AG10803 (cell line): ENCODE results near the gene ITGA1.

Source experiments
- DNase-seq: peaks from one replicate; pipeline ENCODE4 v3.0.0; 2010; ENCODE audit warnings: low read depth
- H3K4me3 ChIP-seq: 2 replicates; pipeline ENCODE4 v1.5.1; 2011; ENCODE audit warnings: mild to moderate bottlenecking, low read length, control low read depth
- TF ChIP-seq, protein P1 (sequence below): conservative IDR thresholded peaks from 2 replicates; pipeline ENCODE4 v1.5.1; 2011; ENCODE audit warnings: mild to moderate bottlenecking, low read length, control low read depth, inconsistent platforms

The ITGA1 gene

DNA sequence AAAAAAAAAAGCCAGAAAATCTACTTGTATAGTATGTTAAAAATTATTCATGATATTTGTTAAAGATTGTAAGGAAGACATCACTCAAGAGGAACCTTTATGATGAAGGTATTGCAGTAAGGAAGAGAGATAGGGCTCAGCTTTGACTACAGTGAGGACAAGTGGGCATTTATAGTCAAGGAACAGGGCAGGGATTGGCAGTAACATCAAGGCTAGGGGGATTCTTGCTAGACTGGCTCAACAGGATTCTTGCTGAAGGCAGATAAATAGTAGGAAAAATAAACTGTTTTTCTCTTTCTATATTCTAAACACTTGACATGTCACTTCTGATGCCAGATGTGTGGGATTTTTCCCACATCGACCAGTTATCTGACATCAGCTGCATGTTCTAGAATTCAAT is 96.7 kb downstream of the ITGA1 start:
- TF ChIP-seq, protein P1, sequence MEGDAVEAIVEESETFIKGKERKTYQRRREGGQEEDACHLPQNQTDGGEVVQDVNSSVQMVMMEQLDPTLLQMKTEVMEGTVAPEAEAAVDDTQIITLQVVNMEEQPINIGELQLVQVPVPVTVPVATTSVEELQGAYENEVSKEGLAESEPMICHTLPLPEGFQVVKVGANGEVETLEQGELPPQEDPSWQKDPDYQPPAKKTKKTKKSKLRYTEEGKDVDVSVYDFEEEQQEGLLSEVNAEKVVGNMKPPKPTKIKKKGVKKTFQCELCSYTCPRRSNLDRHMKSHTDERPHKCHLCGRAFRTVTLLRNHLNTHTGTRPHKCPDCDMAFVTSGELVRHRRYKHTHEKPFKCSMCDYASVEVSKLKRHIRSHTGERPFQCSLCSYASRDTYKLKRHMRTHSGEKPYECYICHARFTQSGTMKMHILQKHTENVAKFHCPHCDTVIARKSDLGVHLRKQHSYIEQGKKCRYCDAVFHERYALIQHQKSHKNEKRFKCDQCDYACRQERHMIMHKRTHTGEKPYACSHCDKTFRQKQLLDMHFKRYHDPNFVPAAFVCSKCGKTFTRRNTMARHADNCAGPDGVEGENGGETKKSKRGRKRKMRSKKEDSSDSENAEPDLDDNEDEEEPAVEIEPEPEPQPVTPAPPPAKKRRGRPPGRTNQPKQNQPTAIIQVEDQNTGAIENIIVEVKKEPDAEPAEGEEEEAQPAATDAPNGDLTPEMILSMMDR, result no peak
- H3K4me3 ChIP-seq, result no peak overlapping the region
- no peak for DNase-seq

DNA sequence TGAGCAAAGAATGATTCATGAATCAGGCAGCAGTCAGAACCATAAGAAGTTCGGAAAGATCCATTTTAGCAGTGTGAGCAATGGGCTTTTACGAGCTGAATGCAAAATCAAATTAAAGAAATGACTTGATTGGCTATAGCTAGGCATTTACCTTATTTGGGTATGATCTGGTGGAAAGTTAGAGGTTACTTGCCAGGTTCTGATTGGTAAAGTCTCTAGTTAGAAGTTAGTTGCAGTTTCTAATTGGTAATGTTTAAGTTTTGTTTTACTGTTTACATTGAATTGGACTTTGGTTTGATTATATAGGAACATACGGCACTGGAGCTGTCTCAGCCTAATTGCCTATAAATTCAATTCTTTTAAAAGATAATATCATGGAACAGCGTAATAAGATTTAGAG is 97.9 kb downstream of the ITGA1 start:
- H3K4me3 ChIP-seq, result no peak overlapping the region
- DNase-seq, result no peak
- TF ChIP-seq, protein P1, result no peak

DNA sequence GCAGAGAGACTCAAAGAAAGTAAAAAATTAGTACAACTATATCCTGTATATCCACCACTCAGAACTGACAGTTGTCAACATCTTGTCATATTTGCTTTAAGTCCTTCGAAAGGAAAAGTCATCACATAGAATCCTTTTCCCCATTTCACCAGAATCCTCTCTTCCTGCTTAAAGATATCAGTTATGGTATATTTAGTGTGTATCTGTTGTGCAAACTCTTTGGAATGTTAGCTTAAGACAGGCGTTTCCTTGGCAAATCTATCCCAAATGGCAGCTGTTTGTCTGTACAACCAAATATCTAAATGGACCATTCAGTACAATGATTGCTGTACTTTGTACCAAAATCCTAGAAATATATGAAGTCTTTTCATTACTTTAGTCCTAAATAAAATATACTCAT is 98.5 kb downstream of the ITGA1 start:
- no peak overlapping the region for H3K4me3 ChIP-seq
- TF ChIP-seq, protein P1, result no peak
- no peak for DNase-seq

DNA sequence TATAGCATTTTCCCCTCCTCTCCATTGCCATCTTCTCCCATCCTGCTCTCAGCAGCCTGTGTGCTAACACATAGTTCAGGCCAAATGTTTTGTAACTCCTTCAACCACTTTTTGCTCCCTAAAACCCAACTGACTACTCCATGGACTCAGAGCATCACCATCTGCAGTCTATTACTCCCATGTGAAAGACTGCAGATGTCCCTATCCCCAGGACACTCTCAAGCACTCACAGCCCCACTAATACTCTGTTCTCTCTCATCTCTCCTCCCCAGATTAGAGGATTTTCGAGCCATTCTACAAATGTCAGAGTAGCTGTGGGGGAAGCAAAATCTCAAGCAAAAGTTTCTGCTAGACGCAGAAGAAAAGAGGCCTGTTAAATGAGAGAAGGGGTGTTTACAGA is 99.3 kb downstream of the ITGA1 start:
- TF ChIP-seq, protein P1, result no peak
- DNase-seq, result no peak

DNA sequence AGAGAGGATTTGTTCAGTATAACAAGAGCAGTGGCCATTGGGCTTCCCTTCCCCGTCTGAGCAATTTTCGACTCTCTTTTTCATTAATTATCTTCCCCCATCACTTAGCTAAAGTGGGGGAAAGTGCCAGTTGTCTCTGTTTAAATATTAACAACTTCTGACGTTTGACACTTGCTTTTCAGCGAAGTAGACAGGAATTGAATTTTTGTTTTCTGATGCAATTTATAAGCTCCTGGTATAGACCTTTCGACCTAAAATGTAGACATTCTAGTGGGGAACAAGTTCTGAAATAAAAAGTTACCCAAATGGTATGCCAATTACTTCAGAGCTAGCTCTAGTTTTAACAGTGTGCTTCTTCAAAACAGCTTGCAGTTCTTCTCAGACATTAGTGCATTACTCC is 100.6 kb downstream of the ITGA1 start:
- DNase-seq, result no peak
- TF ChIP-seq, protein P1, result no peak
- H3K4me3 ChIP-seq, result no peak overlapping the region

More for the DNA sequence above, 99.3 kb downstream of the ITGA1 start:
- H3K4me3 ChIP-seq, result no peak overlapping the region

DNA sequence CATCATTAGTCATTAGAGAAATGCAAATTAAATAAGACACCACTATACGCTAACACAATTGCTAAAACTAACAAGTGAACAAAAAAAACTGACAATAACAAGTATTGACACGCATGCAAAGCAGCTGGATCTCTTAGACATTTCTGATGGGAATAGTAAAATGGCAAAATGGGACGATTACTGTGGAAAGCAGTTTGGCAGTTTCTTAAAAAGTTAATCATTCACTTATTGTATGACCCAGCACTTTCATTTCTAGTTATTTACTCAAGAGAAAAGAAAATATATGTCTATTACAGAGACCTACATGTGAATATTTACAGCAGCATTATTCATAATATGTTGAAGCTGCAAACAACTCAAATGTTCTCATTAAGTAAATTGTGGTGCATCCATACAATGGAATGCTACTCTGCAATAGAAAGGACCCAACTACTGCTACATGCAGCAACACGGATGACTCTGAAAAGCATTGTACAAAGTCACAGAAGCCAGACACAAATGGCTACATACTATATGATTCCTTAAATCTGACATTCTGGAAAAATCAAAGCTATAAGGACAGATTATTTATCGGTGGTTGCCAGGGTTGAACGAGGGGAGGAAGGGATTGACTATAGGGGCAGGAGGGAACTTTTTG is 104.6 kb downstream of the ITGA1 start:
- TF ChIP-seq, protein P1, result no peak
- no peak for DNase-seq
- no peak overlapping the region for H3K4me3 ChIP-seq

DNA sequence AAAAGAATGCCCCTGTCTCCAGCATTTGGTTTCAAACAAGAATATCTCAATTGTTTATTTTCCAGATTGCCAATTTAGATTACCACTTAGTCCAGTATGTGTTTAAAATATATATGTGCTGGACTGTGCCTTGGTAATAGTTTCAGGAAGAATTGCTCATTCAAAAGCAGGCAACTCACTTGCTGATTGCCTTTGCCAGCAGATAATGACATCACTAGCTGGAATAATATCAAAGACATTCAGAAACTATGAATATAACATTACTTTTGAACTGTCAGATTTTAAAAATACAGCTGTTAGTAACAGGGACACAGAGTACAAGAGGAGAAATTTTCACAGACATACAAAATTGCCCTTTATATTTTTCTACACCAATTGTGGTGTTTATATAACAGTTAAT is 105.4 kb downstream of the ITGA1 start:
- H3K4me3 ChIP-seq, result no peak overlapping the region
- TF ChIP-seq, protein P1, result no peak
- DNase-seq, result peak; percentile 57
